WI38 (cell line): ENCODE data around the gene ANKRD36.
"Not testable (repeated sequence)": the region's sequence is repeated elsewhere in the genome, so short reads cannot be mapped to it uniquely, and the experiment has no call there.

Experiments used
- H3K4me3 ChIP-seq: 2 replicates; pipeline ENCODE4 v1.5.1; 2011; ENCODE audit warnings: low read depth, mild to moderate bottlenecking, control low read depth, low read length
- TF ChIP-seq, protein P1 (sequence below): IDR thresholded peaks from 2 replicates; pipeline ENCODE4 v1.5.1; 2012; ENCODE audit warnings: low read depth, mild to moderate bottlenecking, control low read depth, low read length

The ANKRD36 gene

DNA sequence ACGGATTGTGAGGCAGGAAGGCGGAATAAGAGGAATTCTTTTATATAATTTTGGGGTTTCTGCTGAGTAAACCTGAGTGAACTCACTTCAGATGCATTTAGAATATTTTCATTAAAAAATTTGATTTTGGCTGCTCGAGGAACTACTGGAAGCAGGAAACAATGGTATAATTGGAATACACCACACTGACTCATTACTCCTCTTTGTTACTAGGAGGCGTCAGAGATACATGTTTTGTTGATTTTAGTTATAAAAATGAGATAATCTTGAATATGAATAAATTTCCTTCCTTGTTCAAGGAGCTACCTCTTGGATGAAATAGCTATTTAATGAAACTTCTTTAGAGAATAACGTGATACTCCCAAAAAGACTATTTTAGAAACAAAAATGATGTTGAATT is 97.4 kb downstream of the ANKRD36 start:
- TF ChIP-seq, protein P1, sequence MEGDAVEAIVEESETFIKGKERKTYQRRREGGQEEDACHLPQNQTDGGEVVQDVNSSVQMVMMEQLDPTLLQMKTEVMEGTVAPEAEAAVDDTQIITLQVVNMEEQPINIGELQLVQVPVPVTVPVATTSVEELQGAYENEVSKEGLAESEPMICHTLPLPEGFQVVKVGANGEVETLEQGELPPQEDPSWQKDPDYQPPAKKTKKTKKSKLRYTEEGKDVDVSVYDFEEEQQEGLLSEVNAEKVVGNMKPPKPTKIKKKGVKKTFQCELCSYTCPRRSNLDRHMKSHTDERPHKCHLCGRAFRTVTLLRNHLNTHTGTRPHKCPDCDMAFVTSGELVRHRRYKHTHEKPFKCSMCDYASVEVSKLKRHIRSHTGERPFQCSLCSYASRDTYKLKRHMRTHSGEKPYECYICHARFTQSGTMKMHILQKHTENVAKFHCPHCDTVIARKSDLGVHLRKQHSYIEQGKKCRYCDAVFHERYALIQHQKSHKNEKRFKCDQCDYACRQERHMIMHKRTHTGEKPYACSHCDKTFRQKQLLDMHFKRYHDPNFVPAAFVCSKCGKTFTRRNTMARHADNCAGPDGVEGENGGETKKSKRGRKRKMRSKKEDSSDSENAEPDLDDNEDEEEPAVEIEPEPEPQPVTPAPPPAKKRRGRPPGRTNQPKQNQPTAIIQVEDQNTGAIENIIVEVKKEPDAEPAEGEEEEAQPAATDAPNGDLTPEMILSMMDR = no peak
- H3K4me3 ChIP-seq = no peak overlapping the region

DNA sequence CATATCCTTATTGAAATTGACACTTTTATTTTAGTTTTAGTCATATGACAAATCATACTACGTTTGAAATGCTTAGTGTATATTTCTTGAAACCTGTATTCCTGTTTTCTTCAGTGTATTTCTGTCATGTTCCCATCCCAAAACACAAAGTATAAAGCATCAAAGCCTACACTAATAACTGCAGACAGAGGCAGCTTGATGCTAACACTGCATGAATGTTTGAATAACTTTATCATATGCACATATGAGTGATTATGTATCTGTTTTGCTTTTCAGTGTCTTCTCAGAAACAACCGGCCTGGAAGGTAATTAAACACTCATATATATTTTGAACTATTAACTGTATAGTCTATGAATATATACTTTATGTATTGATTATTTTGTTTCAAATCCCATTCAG is 102.1 kb downstream of the ANKRD36 start:
- H3K4me3 ChIP-seq = not testable (repeated sequence)

DNA sequence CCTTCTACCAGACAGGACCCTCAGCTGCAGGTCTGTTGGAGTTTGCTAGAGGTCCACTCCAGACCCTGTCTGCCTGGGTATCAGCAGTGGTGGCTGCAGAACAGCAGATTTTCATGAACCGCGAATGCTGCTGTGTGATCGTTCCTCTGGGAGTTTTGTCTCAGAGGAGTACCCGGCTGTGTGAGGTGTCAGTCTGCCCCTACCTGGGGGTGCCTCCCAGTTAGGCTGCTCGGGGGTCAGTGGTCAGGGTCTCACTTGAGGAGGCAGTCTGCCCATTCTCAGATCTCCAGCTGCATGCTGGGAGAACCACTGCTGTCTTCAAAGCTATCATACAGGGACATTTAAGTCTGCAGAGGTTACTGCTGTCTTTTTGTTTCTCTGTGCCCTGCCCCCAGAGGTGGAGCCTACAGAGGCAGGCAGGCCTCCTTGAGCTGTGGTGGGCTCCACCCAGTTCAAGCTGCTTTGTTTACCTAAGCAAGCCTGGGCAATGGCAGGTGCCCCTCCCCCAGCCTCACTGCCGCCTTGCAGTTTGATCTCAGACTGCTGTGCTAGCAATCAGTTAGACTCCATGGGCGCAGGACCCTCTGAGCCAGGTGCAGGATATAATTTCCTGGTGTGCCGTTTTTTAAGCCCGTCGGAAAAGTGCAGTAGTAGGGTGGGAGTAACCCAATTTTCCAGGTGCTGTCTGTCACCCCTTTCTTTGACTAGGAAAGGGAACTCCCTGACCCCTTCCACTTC is 118.1 kb downstream of the ANKRD36 start:
- H3K4me3 ChIP-seq = not testable (repeated sequence)

DNA sequence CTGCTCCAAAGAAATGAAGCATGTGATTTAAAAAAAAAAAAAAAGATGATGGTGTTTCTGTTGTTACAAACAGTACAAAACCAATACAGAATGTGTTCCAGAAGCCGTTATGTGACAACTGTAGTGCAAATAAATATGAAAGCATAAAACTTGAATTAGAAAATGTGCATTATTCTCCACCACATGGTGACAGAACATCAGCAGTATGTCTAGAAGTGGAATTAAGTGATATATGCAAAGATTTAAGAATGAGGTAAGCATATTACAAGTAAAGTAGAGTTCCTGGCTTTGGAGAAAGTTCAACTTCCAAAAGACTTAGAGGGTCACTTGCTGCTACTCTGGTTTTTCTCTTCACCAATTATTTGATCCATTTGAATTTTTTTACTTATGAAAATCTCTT is 120.0 kb downstream of the ANKRD36 start:
- not testable (repeated sequence) for H3K4me3 ChIP-seq

DNA sequence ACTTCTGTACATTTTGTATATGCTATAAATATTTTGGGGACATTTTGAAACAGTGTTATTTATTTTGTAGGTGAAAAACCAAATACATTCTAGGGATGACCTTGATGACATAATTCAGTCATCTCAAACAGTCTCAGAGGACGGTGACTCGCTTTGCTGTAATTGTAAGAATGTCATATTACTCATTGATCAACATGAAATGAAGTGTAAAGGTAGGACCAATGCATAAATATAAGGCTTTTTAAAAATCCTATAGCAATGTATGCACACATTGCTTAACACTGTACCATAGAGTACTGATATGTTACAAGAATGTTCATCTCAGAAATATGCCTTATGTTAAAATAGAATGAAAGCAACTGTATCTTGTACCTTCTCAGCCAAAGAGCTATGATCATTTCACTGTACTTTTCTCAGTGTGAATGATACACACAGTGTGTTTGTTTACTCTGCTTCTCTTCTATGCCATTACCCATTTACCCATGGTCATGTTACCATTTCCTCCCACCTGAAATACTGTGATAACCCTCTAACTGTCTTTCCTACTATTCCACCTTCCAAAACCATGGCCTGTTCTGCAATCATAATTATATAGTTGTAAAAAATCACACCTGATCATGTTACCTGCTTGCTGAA is 120.8 kb downstream of the ANKRD36 start:
- not testable (repeated sequence) for H3K4me3 ChIP-seq

DNA sequence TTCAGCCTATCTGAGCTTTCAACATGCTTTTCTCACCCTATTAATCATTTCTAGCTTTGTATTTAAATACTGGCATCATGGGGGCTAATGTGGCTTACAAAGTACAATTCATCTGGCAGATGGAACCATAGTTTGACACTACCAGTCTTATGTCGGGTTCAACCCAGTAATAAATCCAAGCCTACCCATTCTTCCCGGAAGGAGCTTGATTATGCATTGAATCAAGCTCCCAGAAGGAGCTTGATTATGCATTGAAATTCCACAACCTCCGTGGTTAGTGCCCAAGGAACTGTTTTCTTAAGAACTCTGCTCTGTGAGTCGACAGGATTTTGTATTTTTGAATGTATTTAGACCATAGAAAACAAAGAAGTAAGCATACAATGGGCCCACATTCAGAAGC is 148.2 kb downstream of the ANKRD36 start:
- H3K4me3 ChIP-seq = not testable (repeated sequence)

DNA sequence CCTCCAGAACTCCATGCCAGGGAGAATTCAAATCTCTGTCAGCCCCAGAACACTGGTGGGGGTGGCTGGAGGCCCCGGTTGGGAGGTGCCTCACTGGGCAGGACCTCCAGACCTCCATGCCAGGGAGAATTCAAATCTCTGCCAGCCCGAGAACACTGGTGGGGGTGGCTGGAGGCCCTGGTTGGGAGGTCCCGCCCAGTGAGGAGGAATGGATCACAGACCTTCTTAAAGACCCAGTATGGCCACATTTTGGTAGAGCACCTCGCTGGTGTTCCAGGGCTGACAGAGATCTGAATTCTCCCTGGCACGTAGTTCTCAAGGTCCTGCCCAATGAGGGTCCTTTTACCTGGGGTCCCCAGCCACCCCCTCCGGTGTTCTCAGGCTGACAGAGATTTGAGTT is 153.5 kb downstream of the ANKRD36 start:
- not testable (repeated sequence) for H3K4me3 ChIP-seq

DNA sequence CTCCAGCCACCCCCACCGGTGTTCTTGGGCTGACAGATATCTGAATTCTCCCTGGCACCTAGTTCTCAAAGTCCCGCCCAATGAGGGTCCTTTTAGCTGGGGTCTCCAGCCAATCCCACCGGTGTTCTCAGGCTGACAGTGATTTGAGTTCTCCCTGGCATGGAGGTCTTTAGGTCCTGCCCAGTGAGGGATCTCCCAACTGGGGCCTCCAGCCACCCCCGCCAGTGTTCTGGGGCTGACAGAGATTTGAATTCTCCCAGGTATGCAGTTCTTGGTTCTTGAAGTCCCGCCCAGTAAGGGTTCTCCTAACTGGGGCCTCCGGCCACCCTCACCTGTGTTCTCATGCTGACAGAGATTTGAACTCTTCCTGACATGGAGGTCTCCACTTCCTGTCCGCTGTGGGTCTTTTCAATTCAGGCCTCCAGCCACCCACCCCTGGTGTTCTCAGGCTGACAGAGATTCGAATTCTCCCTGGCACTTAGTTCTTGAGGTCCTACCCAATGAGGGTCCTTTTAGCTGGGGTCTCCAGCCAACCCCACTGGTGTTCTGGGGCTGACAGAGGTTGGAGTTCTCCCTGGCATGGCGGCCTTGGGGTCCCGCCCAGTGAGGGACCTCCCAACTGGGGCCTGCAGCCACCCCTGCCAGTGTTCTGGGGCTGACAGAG is 154.6 kb downstream of the ANKRD36 start:
- H3K4me3 ChIP-seq = no peak overlapping the region
- TF ChIP-seq, protein P1 = no peak

DNA sequence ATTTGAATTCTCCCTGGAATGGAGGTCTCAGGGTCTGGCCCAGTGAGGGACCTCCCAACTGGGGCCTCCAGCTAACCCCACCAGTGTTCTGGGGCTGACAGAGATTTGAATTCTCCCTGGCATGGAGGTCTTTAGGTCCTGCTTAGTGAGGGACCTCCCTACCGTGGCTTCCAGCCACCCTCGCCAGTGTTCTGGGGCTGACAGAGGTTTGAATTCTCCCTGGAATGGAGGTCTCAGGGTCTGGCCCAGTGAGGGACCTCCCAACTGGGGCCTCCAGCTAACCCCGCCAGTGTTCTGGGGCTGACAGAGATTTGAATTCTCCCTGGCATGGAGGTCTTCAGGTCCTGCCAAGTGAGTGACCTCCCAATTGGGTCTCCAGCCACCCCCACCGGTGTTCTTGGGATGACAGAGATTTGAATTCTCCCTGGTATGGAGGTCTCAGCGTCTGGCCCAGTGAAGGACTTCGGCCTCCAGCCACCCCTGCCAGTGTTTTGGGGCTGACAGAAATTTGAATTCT is 155.2 kb downstream of the ANKRD36 start:
- H3K4me3 ChIP-seq = not testable (repeated sequence)

DNA sequence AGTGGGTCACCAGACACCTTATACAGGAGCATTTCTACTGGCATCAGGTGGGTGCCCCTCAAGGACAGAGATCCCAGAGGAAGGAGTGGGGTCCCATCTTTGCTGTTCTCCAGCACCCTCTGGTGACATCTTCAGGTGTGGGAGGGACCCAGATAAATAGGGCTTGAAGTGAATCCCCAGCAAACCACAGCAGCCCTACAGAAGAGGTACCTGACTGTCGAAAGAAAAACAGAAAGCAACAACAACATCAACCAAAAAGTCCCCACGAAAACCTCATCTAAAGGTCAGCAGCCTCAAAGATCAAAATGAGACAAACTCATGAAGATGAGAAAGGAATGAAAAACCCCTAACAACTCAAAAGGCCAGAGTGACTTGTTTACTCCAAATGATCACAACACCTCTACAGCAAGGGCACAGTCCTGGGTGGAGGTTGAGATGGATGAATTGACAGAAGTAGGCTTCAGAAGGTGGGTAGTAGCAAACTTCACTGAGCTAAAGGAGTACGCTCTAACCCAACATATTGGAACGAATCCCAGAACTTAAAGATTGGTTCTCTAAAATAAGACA is 163.4 kb downstream of the ANKRD36 start:
- H3K4me3 ChIP-seq = not testable (repeated sequence)

DNA sequence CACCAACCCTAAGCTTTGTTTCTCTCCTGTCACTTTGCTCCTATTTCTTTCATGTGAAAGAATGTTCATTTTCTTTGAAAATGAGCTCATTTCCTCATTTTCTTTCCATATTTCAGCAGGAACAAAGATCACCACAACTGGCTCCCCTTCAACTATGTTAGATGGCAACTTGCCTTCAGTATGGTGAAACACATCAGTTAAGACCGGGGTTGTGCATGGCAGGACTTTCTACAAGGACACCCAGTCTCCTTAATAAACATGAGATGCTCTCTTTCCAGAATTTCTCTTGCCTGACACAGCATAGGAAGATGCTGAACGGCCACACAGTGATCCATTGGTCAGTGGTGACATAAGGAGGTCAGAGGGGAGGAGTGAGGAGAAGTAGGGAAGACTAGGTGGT is 172.2 kb downstream of the ANKRD36 start:
- H3K4me3 ChIP-seq = not testable (repeated sequence)

DNA sequence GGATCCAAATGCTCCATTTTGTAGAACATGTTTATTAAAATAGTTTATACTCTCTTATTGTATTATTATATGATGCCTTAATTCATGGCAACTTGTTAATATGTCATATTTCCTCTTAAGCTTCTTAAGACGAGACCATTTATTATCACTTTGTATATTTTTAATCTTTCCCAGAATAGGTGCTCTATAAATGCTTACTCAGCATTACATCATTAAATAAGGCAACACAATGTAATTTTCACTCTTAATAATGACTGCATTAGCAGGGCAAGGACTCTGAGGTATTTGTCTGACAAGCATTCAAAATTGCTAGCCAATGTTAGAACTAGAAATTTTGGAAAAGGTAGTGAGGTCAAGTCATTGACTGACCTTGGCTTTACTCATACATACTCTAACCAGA is 180.7 kb downstream of the ANKRD36 start:
- not testable (repeated sequence) for H3K4me3 ChIP-seq
